T-helper 2 cell (primary cell): ENCODE results near the gene ZNF568.
A peak's percentile ranks its signal among the peaks of the same experiment; 100 is the strongest.

Source experiments
- DNase-seq, 5 experiments: peaks; one replicate each; pipeline versions ENCODE4 v3.0.0 to v3.0.0-alpha.2; 2012 to 2022

Gene ZNF568

DNA sequence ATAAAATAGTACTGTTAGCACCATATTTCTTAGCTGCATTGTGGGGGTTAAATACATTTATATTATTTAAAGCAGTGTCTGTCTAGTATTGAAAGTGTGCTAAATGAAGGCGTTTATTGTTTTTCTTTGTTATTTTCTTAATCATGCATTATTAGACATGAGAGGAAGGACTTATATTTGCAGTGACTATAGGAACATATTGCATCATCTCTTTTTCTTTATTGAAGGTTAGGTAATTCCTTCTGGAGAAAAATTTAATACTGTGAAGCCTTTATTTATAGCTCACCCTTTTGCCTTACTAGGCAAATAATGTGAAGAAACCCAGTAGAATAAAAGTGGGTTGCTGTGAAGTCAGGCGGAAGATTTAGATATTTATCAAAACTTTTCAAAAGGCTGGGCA lies 83.2 kb downstream of the ZNF568 start:
- no peak for DNase-seq

DNA sequence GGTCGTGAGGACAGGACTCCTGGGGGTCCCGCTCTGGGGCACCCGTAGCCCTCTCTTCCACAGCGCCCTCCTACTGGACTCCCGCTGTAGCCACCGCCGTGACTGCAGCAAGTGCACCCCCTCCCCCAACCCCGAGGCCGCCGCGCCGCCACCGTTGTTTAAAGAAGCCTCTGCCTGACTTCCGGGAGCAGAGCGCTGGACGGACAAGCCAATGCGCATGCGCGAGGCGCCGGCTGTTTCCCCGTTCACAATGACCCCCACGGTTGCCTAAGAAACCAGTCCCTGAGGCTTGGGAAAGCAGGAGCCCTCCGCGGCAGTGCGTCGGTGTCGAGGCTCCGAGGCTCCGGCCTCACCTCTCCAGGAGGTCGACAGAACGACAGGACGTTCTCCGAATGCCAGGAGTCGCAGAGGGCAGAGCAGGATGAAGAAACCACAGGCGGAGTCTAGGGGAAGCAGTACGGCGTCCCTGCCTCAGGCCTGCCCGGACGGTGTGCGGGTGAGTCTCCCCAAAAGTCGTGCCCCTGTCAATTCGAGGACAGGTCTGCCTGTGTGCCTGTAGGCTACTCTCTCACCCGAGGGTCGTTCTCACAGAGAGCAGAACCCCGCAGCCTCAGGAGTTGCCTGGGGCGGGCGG lies 91.6 kb downstream of the ZNF568 start:
- peak in 4 of 5 experiments; percentile 4 to 56 (median 16) for DNase-seq

DNA sequence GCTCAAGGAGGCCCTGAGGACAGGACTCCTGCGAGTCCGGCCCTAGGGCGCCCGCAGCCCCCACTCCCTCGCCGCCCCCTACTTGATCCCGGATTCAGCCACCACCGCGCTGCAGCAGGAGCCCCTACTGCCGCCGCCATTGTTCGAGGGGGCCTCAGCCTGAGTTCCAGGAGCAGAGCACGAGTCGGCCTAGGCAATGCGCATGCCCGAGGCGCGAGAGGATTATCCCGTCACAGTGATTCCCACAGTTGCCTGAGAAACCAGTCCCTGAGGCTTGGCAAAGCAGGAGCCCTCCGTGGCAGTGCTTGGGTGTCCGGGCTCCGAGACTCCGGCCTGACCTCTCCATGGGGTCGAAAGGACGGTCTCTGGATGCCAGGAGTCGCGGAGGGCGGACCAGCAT lies 93.7 kb downstream of the ZNF568 start:
- DNase-seq: no peak

DNA sequence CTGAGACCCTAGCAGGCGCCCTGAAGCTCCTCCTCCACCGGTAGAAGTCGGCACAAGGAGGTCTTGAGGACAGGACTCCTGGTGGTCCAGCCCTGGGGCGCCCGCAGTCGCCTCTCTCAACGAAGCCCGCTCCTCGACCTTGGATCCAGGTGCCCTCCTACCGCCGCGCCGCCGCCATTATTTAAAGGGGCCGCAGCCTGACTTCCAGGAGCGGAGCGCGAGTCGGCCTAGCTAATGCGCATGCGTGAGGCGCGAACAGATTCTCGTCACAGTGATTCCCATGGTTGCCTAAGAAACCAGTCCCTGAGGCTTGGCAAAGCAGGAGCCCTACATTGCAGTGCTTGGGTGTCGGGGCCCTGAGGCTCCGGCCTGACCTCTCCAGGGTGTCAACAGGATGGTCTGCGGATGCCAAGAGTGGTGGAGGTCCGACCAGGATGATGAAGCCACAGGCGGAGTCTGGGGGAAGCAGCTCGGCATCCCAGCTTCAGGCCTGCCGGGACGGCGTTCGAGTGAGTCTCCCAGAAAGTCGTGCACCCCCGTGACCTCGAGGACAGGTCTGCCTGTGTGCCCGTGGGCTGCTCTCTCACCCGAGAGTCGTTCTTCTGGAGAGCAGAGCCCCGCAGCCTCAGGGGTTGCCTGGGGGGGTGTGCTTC lies 96.1 kb downstream of the ZNF568 start:
- DNase-seq: no peak

DNA sequence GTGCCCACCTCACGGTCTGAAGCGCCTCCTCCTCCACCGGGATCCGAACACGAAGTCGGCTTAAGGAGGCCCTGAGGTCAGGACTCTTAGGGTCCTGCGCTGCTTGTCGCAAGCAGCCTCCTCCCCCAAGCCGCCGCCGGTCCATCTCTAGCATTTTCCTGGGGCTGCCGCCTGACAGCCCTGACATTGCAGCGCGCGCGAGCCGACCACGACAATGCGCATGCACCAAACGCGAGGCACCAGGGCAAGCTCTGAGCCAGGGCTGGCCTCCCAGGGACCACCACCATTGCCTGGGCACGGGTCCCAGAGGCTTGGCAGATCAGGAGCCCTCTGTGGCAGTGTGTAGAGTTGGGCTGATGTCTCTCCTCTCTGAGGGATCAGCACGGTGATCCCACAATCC lies 98.3 kb downstream of the ZNF568 start:
- DNase-seq: no peak

DNA sequence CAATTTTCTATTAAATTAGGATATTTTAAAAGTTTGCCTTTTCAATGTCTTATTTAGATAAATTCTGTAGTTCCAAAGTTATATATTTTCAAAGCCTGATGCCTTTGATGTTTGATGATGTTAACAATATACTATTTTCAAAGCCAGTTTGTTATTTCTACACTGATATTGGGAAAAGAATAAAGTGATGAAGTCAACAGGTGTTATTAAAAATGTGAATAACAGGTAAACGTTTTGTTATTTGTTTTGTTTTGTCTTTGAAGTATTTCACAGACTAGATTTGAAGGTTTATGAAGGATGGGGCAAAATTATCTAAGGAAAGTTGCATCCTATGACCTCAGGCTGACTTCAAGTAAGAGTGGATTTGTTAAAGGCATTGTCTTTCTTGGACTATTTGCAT lies 129.0 kb downstream of the ZNF568 start:
- no peak for DNase-seq
